ENCODE measurements around the gene CHST11.

CHST11 gene

GRCh38 chr12:104752881-104753280 is 296.1 kb downstream of the CHST11 start:
- no peaks in the 10 kb centered on the region for H3K9me2 ChIP-seq (replicated peaks; ENCODE audit: insufficient read depth, low read length)
- H3F3A ChIP-seq (ENCODE audit: insufficient read depth): no peaks in the 10 kb centered on the region
- no peaks in the 10 kb centered on the region for H3K79me2 ChIP-seq (ENCODE audit: insufficient read depth, low read length)
- no peak overlapping the region for H3K9ac ChIP-seq (ENCODE audit: low read length)
- no peaks in the 10 kb centered on the region for H3K9me3 ChIP-seq (ENCODE audit: insufficient read depth, low read length)
- H3K4me2 ChIP-seq (ENCODE audit: low read depth, low read length, poor library complexity, severe bottlenecking): no peak overlapping the region
- H2AFZ ChIP-seq (ENCODE audit: low read depth, low read length, severe bottlenecking): no peak overlapping the region
- no peaks in the 10 kb centered on the region for H4K20me1 ChIP-seq (ENCODE audit: low read depth, low read length)
- no peak overlapping the region for H3K4me3 ChIP-seq (ENCODE audit: insufficient read depth, low read length, poor library complexity, severe bottlenecking)
- H3K27me3 ChIP-seq (ENCODE audit: low read length): no peaks in the 10 kb centered on the region
- H3K27ac ChIP-seq (ENCODE audit: low read depth, low read length): no peak overlapping the region
- no peaks in the 10 kb centered on the region for H3K36me3 ChIP-seq (ENCODE audit: low read length)
- TF ChIP-seq CTCF (IDR thresholded peaks at IDR 0.05; ENCODE audit: insufficient read depth, low read length, poor library complexity, severe bottlenecking) (no peak), EZH2phosphoT487 (conservative IDR thresholded peaks at IDR 0.05; ENCODE audit: low read length) (no peak)

- H4K20me1 ChIP-seq (ENCODE audit: low read depth, low read length): no peaks in the 10 kb centered on the region
- H3K27me3 ChIP-seq (ENCODE audit: low read length): no peaks in the 10 kb centered on the region
- TF ChIP-seq EZH2phosphoT487 (conservative IDR thresholded peaks at IDR 0.05; ENCODE audit: low read length) (no peak), CTCF (IDR thresholded peaks at IDR 0.05; ENCODE audit: insufficient read depth, low read length, poor library complexity, severe bottlenecking) (no peak)
- H2AFZ ChIP-seq (ENCODE audit: low read depth, low read length, severe bottlenecking): no peak overlapping the region
- H3K79me2 ChIP-seq (ENCODE audit: insufficient read depth, low read length): no peaks in the 10 kb centered on the region
- H3K4me3 ChIP-seq (ENCODE audit: insufficient read depth, low read length, poor library complexity, severe bottlenecking): no peak overlapping the region
- no peak overlapping the region for H3K9ac ChIP-seq (ENCODE audit: low read length)
- H3K27ac ChIP-seq (ENCODE audit: low read depth, low read length): no peak overlapping the region
- H3F3A ChIP-seq (ENCODE audit: insufficient read depth): no peaks in the 10 kb centered on the region
- no peaks in the 10 kb centered on the region for H3K9me3 ChIP-seq (ENCODE audit: insufficient read depth, low read length)
- no peak overlapping the region for H3K4me2 ChIP-seq (ENCODE audit: low read depth, low read length, poor library complexity, severe bottlenecking)
- no peaks in the 10 kb centered on the region for H3K9me2 ChIP-seq (replicated peaks; ENCODE audit: insufficient read depth, low read length)
- H3K36me3 ChIP-seq (ENCODE audit: low read length): no peaks in the 10 kb centered on the region
Observed at GRCh38 chr12:104756901-104757300, 300.2 kb downstream of the CHST11 start.

GRCh38 chr12:104758771-104759170 is 302.0 kb downstream of the CHST11 start:
- H3K4me2 ChIP-seq (ENCODE audit: low read depth, low read length, poor library complexity, severe bottlenecking): no peak overlapping the region
- no peak for TF ChIP-seq EZH2phosphoT487 (conservative IDR thresholded peaks at IDR 0.05; ENCODE audit: low read length)
- no peak for TF ChIP-seq CTCF (IDR thresholded peaks at IDR 0.05; ENCODE audit: insufficient read depth, low read length, poor library complexity, severe bottlenecking)
- no peak overlapping the region for H3K9ac ChIP-seq (ENCODE audit: low read length)
- no peaks in the 10 kb centered on the region for H3K27me3 ChIP-seq (ENCODE audit: low read length)
- H3F3A ChIP-seq (ENCODE audit: insufficient read depth): no peaks in the 10 kb centered on the region
- no peaks in the 10 kb centered on the region for H3K79me2 ChIP-seq (ENCODE audit: insufficient read depth, low read length)
- no peaks in the 10 kb centered on the region for H4K20me1 ChIP-seq (ENCODE audit: low read depth, low read length)
- H3K9me2 ChIP-seq (replicated peaks; ENCODE audit: insufficient read depth, low read length): no peaks in the 10 kb centered on the region
- H3K27ac ChIP-seq (ENCODE audit: low read depth, low read length): no peak overlapping the region
- H2AFZ ChIP-seq (ENCODE audit: low read depth, low read length, severe bottlenecking): no peak overlapping the region
- H3K9me3 ChIP-seq (ENCODE audit: insufficient read depth, low read length): no peaks in the 10 kb centered on the region
- no peak overlapping the region for H3K4me3 ChIP-seq (ENCODE audit: insufficient read depth, low read length, poor library complexity, severe bottlenecking)
- no peaks in the 10 kb centered on the region for H3K36me3 ChIP-seq (ENCODE audit: low read length)
